ENCODE measurements around the gene HIPK2. TPM values are rescaled to one million over a fixed set of nuclear protein-coding genes. Genes with fewer than 3 reads are reported as not detected.
A peak's percentile ranks its signal among the peaks of the same experiment; 100 is the strongest.

The HIPK2 gene
- total and polyA plus RNA-seq, 2 of the 4 experiments (the other 2 are of a cell fraction), result 22.0 to 27.1 TPM

- peaks cover 39% of the 10 kb centered on the region for H3K4me1 ChIP-seq (ENCODE audit: control insufficient read depth, insufficient read depth, low read length)
- no peak overlapping the region for H4K91ac ChIP-seq (ENCODE audit: insufficient read depth, low read depth, low read length)
- no peak overlapping the region for H3K4me3 ChIP-seq (ENCODE audit: insufficient read depth, low read depth, low read length)
- H3K27ac ChIP-seq (ENCODE audit: insufficient read depth, low read length), result no peak overlapping the region
- dilution Hi-C loops (cut with HindIII; ENCODE audit: low sequenced_read_pairs, unreplicated experiment), result no loop called here
- H2AK9ac ChIP-seq (replicated peaks; ENCODE audit: low read depth, low read length, poor library complexity), result no peak overlapping the region
- H3K36me3 ChIP-seq (ENCODE audit: control insufficient read depth, insufficient read depth, low read length), result peaks cover 21% of the 10 kb centered on the region
- no peak overlapping the region for H3K14ac ChIP-seq (replicated peaks; ENCODE audit: low read depth, low read length)
- 0% methylated on average over 1 of the region's 2 CpGs; no CpG with 5 or more reads in 1 of the 2 experiments for WGBS, 2 experiments (ENCODE audit: extremely low coverage in 2 of 2, insufficient read length in 1 of 2)
- intact Hi-C loops (cut with micrococcal nuclease), result no loop called here
- ChIA-PET CTCF (no interaction called here), POLR2A (ENCODE audit: unreplicated experiment) (interaction anchor here (0.6 kb wide), 1 partner anchor 194 kb away, joined by 3 read pairs; no protein-coding TSS in a partner anchor)
- H4K5ac ChIP-seq (ENCODE audit: low read depth, low read length), result no peak overlapping the region
- H3K4me2 ChIP-seq (ENCODE audit: low read depth, low read length), result peak overlapping the region; percentile 27
- peaks cover 52% of the 10 kb centered on the region for H3K9me1 ChIP-seq (ENCODE audit: insufficient read depth, low read length)
- ATAC-seq (ENCODE audit: low read depth) (peak; percentile 59), DNase-seq (peak; percentile 75)
- BruUV-seq (replicated peaks), result no TSS peak
- in situ Hi-C loops (cut with MboI; ENCODE audit: low sequenced_read_pairs), result no loop called here
- no peak overlapping the region for H2BK120ac ChIP-seq (ENCODE audit: low read depth, low read length)
- peak overlapping the region; percentile 57; the same call in 1 of the 2 replicates for H3K4ac ChIP-seq (ENCODE audit: low read depth, low read length)
- H2AK5ac ChIP-seq (ENCODE audit: low read depth, low read length), result peak overlapping the region; percentile 31
- H4K20me1 ChIP-seq (ENCODE audit: insufficient read depth, low read length), result peaks cover 98% of the 10 kb centered on the region
- no peak overlapping the region for H2BK20ac ChIP-seq (ENCODE audit: low read depth, low read length)
- H3K56ac ChIP-seq (ENCODE audit: extremely low read depth, insufficient read depth, low read length), result no peak overlapping the region
- H3K23ac ChIP-seq (ENCODE audit: low read depth, low read length), result peak overlapping the region; percentile 50; the same call in 1 of the 2 replicates
- no peak overlapping the region for H3K9ac ChIP-seq (ENCODE audit: low read depth, low read length)
- H4K8ac ChIP-seq (ENCODE audit: low read depth in 2 of 2, low read length in 2 of 2), result peak overlapping the region in 1 of 2 experiments; percentile 20; a peak in 1 of 4 replicates
- H2AFZ ChIP-seq (replicated peaks; ENCODE audit: low read length, poor library complexity), result no peak overlapping the region
- H3K27me3 ChIP-seq (ENCODE audit: control insufficient read depth, insufficient read depth, low read length), result no peaks in the 10 kb centered on the region
- H3K79me1 ChIP-seq (ENCODE audit: low read depth in 1 of 2, low read length in 2 of 2), result peaks cover 38 to 80% of the 10 kb centered on the region in 2 experiments
- no peak overlapping the region for H2BK15ac ChIP-seq (ENCODE audit: low read depth, low read length)
- TF ChIP-seq CHD1 (IDR thresholded peaks at IDR 0.05; ENCODE audit: low read depth, low read length), result no peak
- TF ChIP-seq CEBPB (IDR thresholded peaks at IDR 0.05; ENCODE audit: low read depth, low read length), result no peak
- no peak for TF ChIP-seq USF2 (IDR thresholded peaks at IDR 0.05; ENCODE audit: low read depth, low read length)
- TF ChIP-seq FOS (IDR thresholded peaks at IDR 0.05; ENCODE audit: low read depth, low read length), result no peak
- no peak for TF ChIP-seq NFE2L2 (IDR thresholded peaks at IDR 0.05; ENCODE audit: low read depth, low read length)
- TF ChIP-seq SMC3 (IDR thresholded peaks at IDR 0.05; ENCODE audit: low read depth, low read length), result no peak
- TF ChIP-seq RFX5 (IDR thresholded peaks at IDR 0.05; ENCODE audit: low read depth, low read length), result no peak
- no peak for TF ChIP-seq MAZ (IDR thresholded peaks at IDR 0.05; ENCODE audit: borderline replicate concordance, low read depth, low read length)
- no peak for TF ChIP-seq POLR2A (IDR thresholded peaks at IDR 0.05; ENCODE audit: low read depth, low read length)
- no peak for TF ChIP-seq ELK1 (IDR thresholded peaks at IDR 0.05; ENCODE audit: borderline replicate concordance, low read depth, low read length)
- no peak for TF ChIP-seq RAD21 (IDR thresholded peaks at IDR 0.05; ENCODE audit: low read length)
- no peak for TF ChIP-seq MXI1 (IDR thresholded peaks at IDR 0.05; ENCODE audit: borderline replicate concordance, low read depth, low read length)
- TF ChIP-seq BHLHE40 (IDR thresholded peaks at IDR 0.05; ENCODE audit: low read depth, low read length), result no peak
- no peak for TF ChIP-seq CTCF (conservative IDR thresholded peaks at IDR 0.05; ENCODE audit: low read depth, low read length)
- no peak for TF ChIP-seq RCOR1 (IDR thresholded peaks at IDR 0.05; ENCODE audit: insufficient replicate concordance, low read length)
- no peaks in the 10 kb centered on the region for H3K9me3 ChIP-seq (ENCODE audit: control insufficient read depth, insufficient read depth, low read length)
- peak overlapping the region; percentile 42; the same call in 1 of the 2 replicates for H3K18ac ChIP-seq (ENCODE audit: low read depth, low read length)
- H2BK5ac ChIP-seq (ENCODE audit: low read depth, low read length, poor library complexity, severe bottlenecking), result peak overlapping the region; percentile 4
These were observed 14.9 kb downstream of the HIPK2 start for GRCh38 chr7:139762886-139763285.

All from IMR-90 (cell line).